ENCODE measurements around the gene EIF5.

EIF5 gene

GRCh38 chr14:103366741-103367140 lies 32.7 kb downstream of the EIF5 start:
- Histone ChIP-seq H3K36me3 (ENCODE audit: control insufficient read depth in 1 of 2, insufficient read depth in 2 of 2, low read depth in 1 of 2, low read length in 2 of 2) (no peaks in the 10 kb centered on the region), H2BK120ac (ENCODE audit: low read depth, low read length) (no peak overlapping the region), H2BK5ac (ENCODE audit: low read depth, low read length, poor library complexity, severe bottlenecking) (no peak overlapping the region), H3K4ac (ENCODE audit: low read depth in 1 of 2, low read length in 2 of 2) (no peak overlapping the region), H3K9me3 (ENCODE audit: control insufficient read depth, low read length) (peaks cover 25% of the 10 kb centered on the region), H3K79me1 (replicated peaks; ENCODE audit: low read length, poor library complexity, severe bottlenecking) (no peaks in the 10 kb centered on the region), H3K27me3 (ENCODE audit: control insufficient read depth in 1 of 2, insufficient read depth in 1 of 2, low read length in 2 of 2) (no peaks in the 10 kb centered on the region), H3K23ac (ENCODE audit: low read length in 2 of 2) (no peak overlapping the region), H2AK5ac (ENCODE audit: low read length, severe bottlenecking) (no peak overlapping the region), H2BK12ac (ENCODE audit: low read length in 2 of 2) (no peak overlapping the region), H2BK15ac (ENCODE audit: low read depth, poor library complexity, severe bottlenecking) (no peak overlapping the region), H3K27ac (ENCODE audit: low read length, poor library complexity, severe bottlenecking) (no peak overlapping the region), H3K4me2 (ENCODE audit: low read length, poor library complexity, severe bottlenecking) (no peak overlapping the region), H2AFZ (ENCODE audit: low read depth, low read length) (no peak overlapping the region), H3K18ac (ENCODE audit: low read depth in 1 of 2, low read length in 2 of 2) (no peak overlapping the region), H3K4me1 (ENCODE audit: control insufficient read depth, insufficient read depth, low read depth, low read length) (no peaks in the 10 kb centered on the region), H3K4me3 (ENCODE audit: insufficient read depth in 1 of 2, low read depth in 1 of 2, low read length in 2 of 2) (no peak overlapping the region), H3K14ac (ENCODE audit: low read length in 2 of 2) (no peak overlapping the region), H4K8ac (ENCODE audit: low read length) (no peak overlapping the region), H3K9ac (ENCODE audit: low read length) (no peak overlapping the region), H4K91ac (ENCODE audit: low read length) (no peak overlapping the region)
- no peak for DNase-seq
- WGBS, result 88% methylated on average over 5 of the region's 6 CpGs

GRCh38 chr14:103367995-103368394 lies 34.0 kb downstream of the EIF5 start:
- H2BK15ac ChIP-seq (ENCODE audit: low read depth, poor library complexity, severe bottlenecking), result no peak overlapping the region
- no peak overlapping the region for H3K27ac ChIP-seq (ENCODE audit: low read length, poor library complexity, severe bottlenecking)
- no peak overlapping the region for H2AK5ac ChIP-seq (ENCODE audit: low read length, severe bottlenecking)
- no peak overlapping the region for H2BK120ac ChIP-seq (ENCODE audit: low read depth, low read length)
- H2AFZ ChIP-seq (ENCODE audit: low read depth, low read length), result no peak overlapping the region
- H3K14ac ChIP-seq (ENCODE audit: low read length in 2 of 2), result no peak overlapping the region
- no peaks in the 10 kb centered on the region for H3K36me3 ChIP-seq (ENCODE audit: control insufficient read depth in 1 of 2, insufficient read depth in 2 of 2, low read depth in 1 of 2, low read length in 2 of 2)
- H2BK5ac ChIP-seq (ENCODE audit: low read depth, low read length, poor library complexity, severe bottlenecking), result no peak overlapping the region
- H3K9me3 ChIP-seq (ENCODE audit: control insufficient read depth, low read length), result peaks cover 17% of the 10 kb centered on the region
- H3K4me2 ChIP-seq (ENCODE audit: low read length, poor library complexity, severe bottlenecking), result no peak overlapping the region
- no peak for DNase-seq
- WGBS, result 98% methylated on average over 3 of the region's 4 CpGs
- no peak overlapping the region for H3K23ac ChIP-seq (ENCODE audit: low read length in 2 of 2)
- no peak overlapping the region for H4K91ac ChIP-seq (ENCODE audit: low read length)
- no peak overlapping the region for H3K9ac ChIP-seq (ENCODE audit: low read length)
- no peak overlapping the region for H3K4ac ChIP-seq (ENCODE audit: low read depth in 1 of 2, low read length in 2 of 2)
- H3K27me3 ChIP-seq (ENCODE audit: control insufficient read depth in 1 of 2, insufficient read depth in 1 of 2, low read length in 2 of 2), result no peaks in the 10 kb centered on the region
- H2BK12ac ChIP-seq (ENCODE audit: low read length in 2 of 2), result no peak overlapping the region
- no peaks in the 10 kb centered on the region for H3K79me1 ChIP-seq (replicated peaks; ENCODE audit: low read length, poor library complexity, severe bottlenecking)
- no peak overlapping the region for H3K18ac ChIP-seq (ENCODE audit: low read depth in 1 of 2, low read length in 2 of 2)
- no peak overlapping the region for H4K8ac ChIP-seq (ENCODE audit: low read length)
- no peak overlapping the region for H3K4me3 ChIP-seq (ENCODE audit: insufficient read depth in 1 of 2, low read depth in 1 of 2, low read length in 2 of 2)
- peaks cover 8% of the 10 kb centered on the region for H3K4me1 ChIP-seq (ENCODE audit: control insufficient read depth, insufficient read depth, low read depth, low read length)

DNA sequence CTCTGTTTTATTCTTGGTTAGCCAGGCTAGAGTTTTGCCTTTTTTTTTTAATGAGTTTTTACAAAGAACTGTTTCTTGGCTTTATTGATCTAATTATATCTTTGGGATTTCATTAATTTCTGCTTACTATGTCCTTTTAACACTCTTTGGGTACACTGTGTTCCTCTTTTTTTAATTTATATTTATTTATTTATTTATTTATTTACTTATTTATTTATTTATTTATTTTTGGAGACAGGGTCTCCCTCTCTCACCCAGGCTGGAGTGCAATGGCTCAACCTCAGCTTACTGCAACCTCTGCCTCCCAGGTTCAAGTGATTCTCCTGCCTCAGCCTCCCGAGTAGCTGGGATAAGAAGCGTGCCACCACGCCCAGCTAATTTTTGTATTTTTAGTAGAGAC lies 36.0 kb downstream of the EIF5 start:
- Histone ChIP-seq H3K27me3 (ENCODE audit: control insufficient read depth in 1 of 2, insufficient read depth in 1 of 2, low read length in 2 of 2) (no peaks in the 10 kb centered on the region), H3K18ac (ENCODE audit: low read depth in 1 of 2, low read length in 2 of 2) (no peak overlapping the region), H3K4me2 (ENCODE audit: low read length, poor library complexity, severe bottlenecking) (no peak overlapping the region), H3K9ac (ENCODE audit: low read length) (no peak overlapping the region), H2AFZ (ENCODE audit: low read depth, low read length) (no peak overlapping the region), H3K36me3 (ENCODE audit: control insufficient read depth in 1 of 2, insufficient read depth in 2 of 2, low read depth in 1 of 2, low read length in 2 of 2) (no peaks in the 10 kb centered on the region), H4K91ac (ENCODE audit: low read length) (no peak overlapping the region), H3K14ac (ENCODE audit: low read length in 2 of 2) (no peak overlapping the region), H2BK15ac (ENCODE audit: low read depth, poor library complexity, severe bottlenecking) (no peak overlapping the region), H3K4ac (ENCODE audit: low read depth in 1 of 2, low read length in 2 of 2) (no peak overlapping the region), H3K9me3 (ENCODE audit: control insufficient read depth, low read length) (no peaks in the 10 kb centered on the region), H2BK12ac (ENCODE audit: low read length in 2 of 2) (no peak overlapping the region), H3K27ac (ENCODE audit: low read length, poor library complexity, severe bottlenecking) (no peak overlapping the region), H3K4me3 (ENCODE audit: insufficient read depth in 1 of 2, low read depth in 1 of 2, low read length in 2 of 2) (no peak overlapping the region), H4K8ac (ENCODE audit: low read length) (no peak overlapping the region), H3K4me1 (ENCODE audit: control insufficient read depth, insufficient read depth, low read depth, low read length) (peaks cover 9% of the 10 kb centered on the region), H2AK5ac (ENCODE audit: low read length, severe bottlenecking) (no peak overlapping the region), H3K23ac (ENCODE audit: low read length in 2 of 2) (no peak overlapping the region), H2BK5ac (ENCODE audit: low read depth, low read length, poor library complexity, severe bottlenecking) (no peak overlapping the region), H2BK120ac (ENCODE audit: low read depth, low read length) (no peak overlapping the region), H3K79me1 (replicated peaks; ENCODE audit: low read length, poor library complexity, severe bottlenecking) (no peaks in the 10 kb centered on the region)
- 87% methylated on average over 3 of the region's 3 CpGs for WGBS
- DNase-seq, result no peak

DNA sequence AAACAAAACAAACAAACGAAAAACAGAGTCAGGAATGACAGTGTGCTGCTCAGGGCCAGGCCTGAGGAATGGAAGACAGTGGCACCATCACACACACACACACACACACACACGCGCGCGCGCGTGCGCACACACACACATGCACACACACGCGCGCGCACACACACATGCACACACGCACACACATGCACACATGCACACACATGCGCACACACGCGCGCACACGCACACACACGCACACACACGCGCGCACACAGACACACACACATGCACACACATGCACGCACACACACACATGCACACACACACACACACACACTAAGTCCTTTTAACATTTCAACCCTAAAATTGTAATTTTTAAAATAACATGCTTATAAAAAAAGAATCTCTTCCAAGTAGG lies 38.0 kb downstream of the EIF5 start:
- H2AK5ac ChIP-seq (ENCODE audit: low read length, severe bottlenecking), result no peak overlapping the region
- no peak overlapping the region for H2BK5ac ChIP-seq (ENCODE audit: low read depth, low read length, poor library complexity, severe bottlenecking)
- no peak overlapping the region for H2BK120ac ChIP-seq (ENCODE audit: low read depth, low read length)
- 69% methylated on average over 20 of the region's 23 CpGs for WGBS
- DNase-seq, result no peak
- peaks cover 9% of the 10 kb centered on the region for H3K4me1 ChIP-seq (ENCODE audit: control insufficient read depth, insufficient read depth, low read depth, low read length)
- no peak overlapping the region for H3K27ac ChIP-seq (ENCODE audit: low read length, poor library complexity, severe bottlenecking)
- peak overlapping the region in 1 of 2 experiments; percentile 72 for H2BK12ac ChIP-seq (ENCODE audit: low read length in 2 of 2)
- peak overlapping the region in 1 of 2 experiments; percentile 28 for H3K4me3 ChIP-seq (ENCODE audit: insufficient read depth in 1 of 2, low read depth in 1 of 2, low read length in 2 of 2)
- no peaks in the 10 kb centered on the region for H3K27me3 ChIP-seq (ENCODE audit: control insufficient read depth in 1 of 2, insufficient read depth in 1 of 2, low read length in 2 of 2)
- H3K36me3 ChIP-seq (ENCODE audit: control insufficient read depth in 1 of 2, insufficient read depth in 2 of 2, low read depth in 1 of 2, low read length in 2 of 2), result no peaks in the 10 kb centered on the region
- peak overlapping the region; percentile 42 for H2AFZ ChIP-seq (ENCODE audit: low read depth, low read length)
- no peak overlapping the region for H4K8ac ChIP-seq (ENCODE audit: low read length)
- no peak overlapping the region for H3K4ac ChIP-seq (ENCODE audit: low read depth in 1 of 2, low read length in 2 of 2)
- H3K9ac ChIP-seq (ENCODE audit: low read length), result peak overlapping the region; percentile 53
- H3K23ac ChIP-seq (ENCODE audit: low read length in 2 of 2), result no peak overlapping the region
- peak overlapping the region in 1 of 2 experiments; percentile 18 for H3K14ac ChIP-seq (ENCODE audit: low read length in 2 of 2)
- peak overlapping the region in 1 of 2 experiments; percentile 73 for H3K18ac ChIP-seq (ENCODE audit: low read depth in 1 of 2, low read length in 2 of 2)
- no peaks in the 10 kb centered on the region for H3K79me1 ChIP-seq (replicated peaks; ENCODE audit: low read length, poor library complexity, severe bottlenecking)
- H3K9me3 ChIP-seq (ENCODE audit: control insufficient read depth, low read length), result no peaks in the 10 kb centered on the region
- no peak overlapping the region for H2BK15ac ChIP-seq (ENCODE audit: low read depth, poor library complexity, severe bottlenecking)
- H3K4me2 ChIP-seq (ENCODE audit: low read length, poor library complexity, severe bottlenecking), result no peak overlapping the region
- H4K91ac ChIP-seq (ENCODE audit: low read length), result peak overlapping the region; percentile 68

Data from mesenchymal stem cell (in vitro differentiated cells and primary cell).